Measurements from ENCODE around the gene RNASE1.

DNA sequence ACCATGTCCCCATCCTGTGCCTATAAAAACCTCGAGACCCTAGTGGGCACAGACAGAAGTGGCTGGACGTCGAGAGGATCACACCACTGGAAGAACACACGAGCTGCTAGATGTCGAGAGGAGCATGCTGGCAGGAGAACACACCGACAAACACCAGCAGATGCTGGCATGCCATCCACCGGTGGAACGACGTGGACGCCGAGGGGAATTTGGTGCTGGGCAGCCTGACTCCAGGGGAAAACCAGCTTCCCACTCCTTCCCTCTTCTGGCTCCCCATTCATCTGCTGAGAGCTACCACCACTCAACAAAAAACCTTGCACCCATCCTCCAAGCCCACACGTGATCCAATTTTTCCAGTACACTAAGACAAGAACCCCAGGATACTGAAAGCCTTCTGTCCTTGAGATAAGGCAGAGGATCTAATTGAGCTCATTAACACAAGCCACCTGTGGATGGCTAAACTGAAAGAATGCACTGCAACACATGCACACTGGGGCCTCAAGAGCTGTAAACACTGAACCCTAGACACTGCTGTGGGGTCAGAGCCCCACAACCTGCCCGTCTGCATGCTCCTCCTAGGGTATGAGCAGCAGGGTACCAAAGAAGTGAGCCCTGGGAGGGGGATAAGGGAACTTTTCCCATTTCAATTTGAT lies 12.1 kb downstream of the RNASE1 start:
- no peak for TF ChIP-seq POLR2A (IDR thresholded peaks at IDR 0.05)
- TF ChIP-seq CTCF (IDR thresholded peaks at IDR 0.05): no peak

Data from uterus (tissue), 2 donors.